Uterus (tissue), 2 donors: ENCODE measurements around the gene MAVS.

ENCODE experiments used
- POLR2A ChIP-seq, 2 donors: fragments of 450-650 bp; IDR thresholded peaks; one replicate each; pipeline ENCODE4 v1.6.1; 2016; ENCODE audit warnings: antibody characterized with exemption in 2 of 2, mild to moderate bottlenecking in 1 of 2, moderate library complexity in 1 of 2
- TF ChIP-seq, protein P1 (sequence below), 4 experiments: fragments of 200-600 bp in 2 of 4; fragments of 450-650 bp in 2 of 4; sonication (generic) in 2 of 4; IDR thresholded peaks; one replicate each; pipeline ENCODE4 v1.5.1; 2016 to 2019; ENCODE audit warnings: antibody characterized with exemption in 4 of 4, mild to moderate bottlenecking in 2 of 4, moderate library complexity in 1 of 4

DNA sequence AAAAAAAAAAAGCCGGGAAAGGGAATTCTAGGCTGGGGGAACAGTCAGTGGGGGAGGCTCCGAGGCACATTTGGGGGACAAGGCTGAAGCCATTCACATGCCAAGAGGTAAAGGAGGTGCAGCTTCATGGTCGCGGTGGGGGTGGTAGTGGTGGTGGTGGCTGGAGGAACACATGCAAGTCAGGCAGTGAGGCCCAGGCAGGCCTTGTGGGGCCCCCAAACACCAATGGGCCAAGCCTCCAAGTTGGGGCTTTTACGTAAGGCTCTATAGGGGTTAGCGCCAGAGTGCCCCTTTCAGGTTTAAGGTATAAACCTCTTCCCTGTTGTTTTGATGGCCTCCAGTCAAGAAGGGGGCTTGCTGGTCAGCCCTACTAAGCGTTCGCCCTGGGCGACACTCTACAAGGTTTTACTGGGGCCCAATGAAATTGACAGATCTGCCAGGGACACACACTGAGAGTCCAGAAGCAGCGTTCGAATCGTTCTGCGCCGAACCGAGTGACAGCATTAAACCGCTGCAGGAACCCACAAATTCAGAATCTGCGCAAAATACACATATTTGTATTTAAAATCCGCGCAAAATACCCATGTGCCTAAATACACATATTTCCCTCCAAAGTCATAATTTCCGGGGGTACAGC lies 27.1 kb upstream of the MAVS start:
- no peak for TF ChIP-seq POLR2A (IDR thresholded peaks at IDR 0.05)
- TF ChIP-seq, protein P1, sequence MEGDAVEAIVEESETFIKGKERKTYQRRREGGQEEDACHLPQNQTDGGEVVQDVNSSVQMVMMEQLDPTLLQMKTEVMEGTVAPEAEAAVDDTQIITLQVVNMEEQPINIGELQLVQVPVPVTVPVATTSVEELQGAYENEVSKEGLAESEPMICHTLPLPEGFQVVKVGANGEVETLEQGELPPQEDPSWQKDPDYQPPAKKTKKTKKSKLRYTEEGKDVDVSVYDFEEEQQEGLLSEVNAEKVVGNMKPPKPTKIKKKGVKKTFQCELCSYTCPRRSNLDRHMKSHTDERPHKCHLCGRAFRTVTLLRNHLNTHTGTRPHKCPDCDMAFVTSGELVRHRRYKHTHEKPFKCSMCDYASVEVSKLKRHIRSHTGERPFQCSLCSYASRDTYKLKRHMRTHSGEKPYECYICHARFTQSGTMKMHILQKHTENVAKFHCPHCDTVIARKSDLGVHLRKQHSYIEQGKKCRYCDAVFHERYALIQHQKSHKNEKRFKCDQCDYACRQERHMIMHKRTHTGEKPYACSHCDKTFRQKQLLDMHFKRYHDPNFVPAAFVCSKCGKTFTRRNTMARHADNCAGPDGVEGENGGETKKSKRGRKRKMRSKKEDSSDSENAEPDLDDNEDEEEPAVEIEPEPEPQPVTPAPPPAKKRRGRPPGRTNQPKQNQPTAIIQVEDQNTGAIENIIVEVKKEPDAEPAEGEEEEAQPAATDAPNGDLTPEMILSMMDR (IDR thresholded peaks at IDR 0.05) = no peak
